GM20000 (cell line): ENCODE results near the gene ASAP2.

Experiments used
- DNase-seq: peaks from one replicate; pipeline ENCODE4 v3.0.0; 2012; ENCODE audit warnings: low spot score
- TF ChIP-seq, protein P1 (sequence below): IDR thresholded peaks from 2 replicates; pipeline ENCODE4 v1.5.1; 2012; ENCODE audit warnings: mild to moderate bottlenecking, control low read depth; ENCODE audit errors: extremely low read depth, missing control alignments

Gene ASAP2

DNA sequence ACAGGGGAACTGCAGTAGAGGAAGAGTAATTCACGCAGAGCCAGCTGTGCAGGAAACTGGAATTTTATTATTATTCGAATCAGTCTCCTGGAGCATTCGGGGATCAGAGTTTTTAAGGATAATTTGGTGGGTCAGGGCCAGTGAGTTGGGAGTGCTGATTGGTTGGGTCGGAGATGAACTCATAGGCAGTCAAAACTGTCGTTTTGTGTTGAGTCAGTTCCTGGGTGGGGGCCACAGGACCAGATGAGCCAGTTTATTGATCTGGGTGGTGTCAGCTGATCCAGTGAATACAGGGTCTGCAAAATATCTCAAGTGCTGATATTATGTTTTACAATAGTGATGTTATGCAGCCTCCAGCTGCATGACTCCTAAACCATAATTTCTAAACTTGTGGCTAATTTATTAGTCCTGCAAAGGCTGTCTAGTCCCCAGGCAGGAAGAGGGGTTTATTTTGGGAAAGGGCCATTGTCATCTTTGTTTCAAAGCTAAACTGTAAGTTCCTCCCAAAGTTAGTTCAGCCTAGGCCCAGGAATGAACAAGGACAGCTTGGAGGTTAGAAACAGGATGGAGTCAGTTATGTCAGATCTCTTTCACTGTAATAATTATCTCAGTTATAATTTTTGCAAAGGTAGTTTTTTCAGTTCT is 67.0 kb downstream of the ASAP2 start:
- TF ChIP-seq, protein P1, sequence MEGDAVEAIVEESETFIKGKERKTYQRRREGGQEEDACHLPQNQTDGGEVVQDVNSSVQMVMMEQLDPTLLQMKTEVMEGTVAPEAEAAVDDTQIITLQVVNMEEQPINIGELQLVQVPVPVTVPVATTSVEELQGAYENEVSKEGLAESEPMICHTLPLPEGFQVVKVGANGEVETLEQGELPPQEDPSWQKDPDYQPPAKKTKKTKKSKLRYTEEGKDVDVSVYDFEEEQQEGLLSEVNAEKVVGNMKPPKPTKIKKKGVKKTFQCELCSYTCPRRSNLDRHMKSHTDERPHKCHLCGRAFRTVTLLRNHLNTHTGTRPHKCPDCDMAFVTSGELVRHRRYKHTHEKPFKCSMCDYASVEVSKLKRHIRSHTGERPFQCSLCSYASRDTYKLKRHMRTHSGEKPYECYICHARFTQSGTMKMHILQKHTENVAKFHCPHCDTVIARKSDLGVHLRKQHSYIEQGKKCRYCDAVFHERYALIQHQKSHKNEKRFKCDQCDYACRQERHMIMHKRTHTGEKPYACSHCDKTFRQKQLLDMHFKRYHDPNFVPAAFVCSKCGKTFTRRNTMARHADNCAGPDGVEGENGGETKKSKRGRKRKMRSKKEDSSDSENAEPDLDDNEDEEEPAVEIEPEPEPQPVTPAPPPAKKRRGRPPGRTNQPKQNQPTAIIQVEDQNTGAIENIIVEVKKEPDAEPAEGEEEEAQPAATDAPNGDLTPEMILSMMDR = no peak
- DNase-seq = no peak

DNA sequence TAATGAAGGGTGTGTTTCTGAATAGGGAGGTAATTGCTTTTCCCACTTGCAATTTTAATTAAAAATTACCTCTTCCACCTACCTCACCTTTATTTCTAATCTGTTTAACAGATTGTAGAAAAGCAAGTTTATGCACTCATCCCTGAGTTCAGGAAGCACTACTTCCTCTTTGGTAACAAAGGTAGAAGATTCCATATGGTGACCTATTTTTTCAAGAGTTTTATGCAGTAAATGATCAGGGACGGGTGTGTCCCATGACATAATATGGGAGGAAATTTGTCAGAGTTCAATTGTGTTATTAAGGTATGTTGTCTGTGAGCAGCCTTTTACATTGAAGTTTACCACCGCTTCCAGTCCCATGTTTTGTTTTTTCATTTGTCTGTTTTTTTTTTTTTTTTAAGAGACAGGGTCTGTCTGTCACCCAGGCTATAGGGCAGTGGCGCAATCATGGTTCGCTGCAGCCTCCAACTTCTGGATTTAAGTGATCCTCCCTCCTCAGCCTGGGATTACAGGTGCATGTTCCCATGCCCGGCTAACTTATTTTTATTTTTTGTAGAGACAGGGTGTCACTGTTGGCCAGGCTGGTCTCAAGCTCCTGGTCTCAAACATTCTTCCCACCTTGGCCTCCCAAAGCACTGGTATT is 68.2 kb downstream of the ASAP2 start:
- no peak for DNase-seq
- TF ChIP-seq, protein P1 = no peak

DNA sequence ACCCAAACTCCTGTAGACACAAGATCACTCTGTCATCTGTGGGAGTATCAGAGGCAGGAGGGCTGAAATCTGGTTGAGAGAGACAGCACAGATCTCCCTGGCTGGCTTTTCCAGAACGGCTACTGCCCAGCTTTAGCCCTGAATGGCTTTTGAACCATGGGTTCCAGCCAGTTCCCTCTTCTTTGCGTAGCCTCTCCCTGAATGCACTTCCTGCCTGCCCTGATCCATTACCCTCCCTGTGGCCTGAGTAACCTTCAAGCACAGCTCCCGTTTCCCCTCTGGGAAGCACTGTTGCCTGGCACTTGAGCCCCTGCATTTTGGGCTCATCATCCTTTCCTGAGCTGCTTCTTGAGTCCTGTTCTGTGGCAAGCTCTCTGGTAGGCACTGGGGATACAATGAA is 68.8 kb downstream of the ASAP2 start:
- TF ChIP-seq, protein P1 = no peak
- DNase-seq = no peak

DNA sequence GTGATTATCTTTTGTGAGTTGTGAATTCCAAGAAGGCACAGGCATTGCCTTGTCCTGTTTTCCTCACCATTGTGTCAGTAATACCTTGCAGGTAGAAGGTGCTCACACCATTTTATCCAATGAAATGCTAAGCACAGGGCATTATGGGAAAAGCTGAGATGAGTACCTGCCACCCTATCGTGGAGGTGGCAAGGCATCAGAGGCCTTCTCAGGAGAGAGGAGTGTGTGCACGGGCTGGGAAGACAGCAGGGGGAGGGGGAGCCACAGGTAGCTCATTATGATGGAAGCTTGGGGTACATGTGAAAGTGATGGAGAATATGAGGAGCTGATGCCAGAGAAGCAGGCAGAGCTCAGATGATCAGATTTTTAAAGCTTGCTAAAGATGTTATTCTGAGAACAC is 69.5 kb downstream of the ASAP2 start:
- DNase-seq = no peak

DNA sequence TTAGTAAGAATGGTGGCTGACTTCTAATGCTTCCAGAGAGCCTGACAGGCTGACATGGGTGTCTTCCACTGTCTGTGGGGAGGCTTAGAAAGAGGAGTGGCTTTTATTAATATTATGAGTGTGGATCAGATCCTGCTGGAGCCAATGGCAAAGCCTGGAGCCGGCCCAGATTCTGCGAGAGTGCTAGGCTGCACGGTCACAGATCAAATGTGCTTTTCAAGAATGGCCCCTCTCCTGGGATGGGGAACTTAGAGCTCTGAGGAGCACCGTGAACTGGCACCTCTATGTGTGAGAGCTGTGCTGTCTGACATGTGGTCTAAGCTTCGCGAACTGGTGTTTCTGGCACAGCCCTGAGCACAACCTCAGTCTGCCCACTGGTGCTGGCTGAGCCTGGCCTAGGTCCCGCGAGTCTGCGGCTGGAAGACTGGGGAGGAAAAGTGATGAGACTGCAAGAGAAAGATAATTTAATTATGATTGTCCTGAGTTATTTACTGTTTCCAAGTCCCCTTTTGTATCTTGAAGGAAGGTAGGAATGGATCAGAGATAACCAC is 70.4 kb downstream of the ASAP2 start:
- TF ChIP-seq, protein P1 = no peak
- DNase-seq = no peak

More for the DNA sequence above, 69.5 kb downstream of the ASAP2 start:
- TF ChIP-seq, protein P1 = no peak

DNA sequence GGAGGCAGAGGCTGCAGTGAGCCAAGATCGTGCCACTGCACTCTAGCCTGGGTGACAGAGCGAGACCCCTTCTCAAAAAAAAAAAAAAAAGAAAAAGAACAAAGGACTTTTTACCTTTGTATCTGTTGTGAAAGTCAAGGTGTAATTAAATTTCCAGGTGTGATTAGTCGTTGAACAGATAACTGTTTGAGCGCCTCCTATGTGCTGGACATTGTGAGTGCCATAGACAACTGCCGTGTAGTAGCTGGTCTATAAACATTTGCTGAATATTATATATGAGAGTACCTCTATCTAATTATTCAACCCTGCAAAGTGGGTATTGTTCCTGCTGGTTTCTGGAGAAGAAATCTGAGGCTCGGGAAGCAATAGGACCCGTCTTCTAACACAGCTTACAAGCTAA is 71.8 kb downstream of the ASAP2 start:
- TF ChIP-seq, protein P1 = no peak
- no peak for DNase-seq

DNA sequence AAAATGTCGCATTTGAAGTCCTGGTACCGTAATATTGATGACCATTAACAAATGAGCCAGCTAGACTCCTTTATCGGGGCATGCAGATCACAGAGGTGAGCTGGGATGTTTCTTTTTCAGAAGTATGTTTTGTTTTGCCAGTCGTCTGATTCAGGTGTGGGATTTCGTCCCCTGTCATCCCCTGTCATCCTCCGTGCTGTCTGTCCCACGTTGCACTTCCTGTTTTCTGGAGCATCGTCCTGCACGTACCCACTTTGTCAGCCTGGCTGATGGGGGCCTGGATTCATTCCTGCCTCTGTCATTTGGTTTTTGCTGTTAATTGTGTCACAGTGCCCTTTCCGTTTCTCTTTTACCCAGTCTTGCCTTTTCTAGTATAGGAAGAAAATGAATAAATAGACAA is 72.8 kb downstream of the ASAP2 start:
- TF ChIP-seq, protein P1 = no peak

More for the DNA sequence above, 72.8 kb downstream of the ASAP2 start:
- no peak for DNase-seq
